Neural cell (in vitro differentiated cells): ENCODE data around the gene BLM.

Experiments used
- EZH2 ChIP-seq: fragments of 200-600, 300-800 bp; shearing (Covaris generic), sonication (generic); IDR thresholded peaks from 2 replicates; pipeline ENCODE4 v1.6.1; 2014; ENCODE audit warnings: antibody characterized with exemption, low read length, borderline replicate concordance, mild to moderate bottlenecking; ENCODE audit not compliant: insufficient read depth, poor library complexity, severe bottlenecking
- MXI1 ChIP-seq: fragments of 450-650 bp; conservative IDR thresholded peaks from 2 replicates; pipeline ENCODE4 v1.6.1; 2014; ENCODE audit warnings: antibody characterized with exemption, mild to moderate bottlenecking; ENCODE audit not compliant: poor library complexity, severe bottlenecking
- RAD21 ChIP-seq: fragments of 450-650 bp; conservative IDR thresholded peaks from 2 replicates; pipeline ENCODE4 v1.6.1; 2014; ENCODE audit warnings: antibody characterized with exemption, mild to moderate bottlenecking, moderate library complexity
- TAF1 ChIP-seq: IDR thresholded peaks from 2 replicates; pipeline ENCODE4 v1.6.1; 2012; ENCODE audit warnings: low read depth
- TF ChIP-seq, protein P1 (sequence below): IDR thresholded peaks from 2 replicates; pipeline ENCODE4 v1.6.1; 2012; ENCODE audit warnings: borderline replicate concordance
- TF ChIP-seq, protein P2 (sequence below): fragments of 450-650 bp; IDR thresholded peaks from 2 replicates; pipeline ENCODE4 v1.5.1; 2014; ENCODE audit warnings: antibody characterized with exemption, mild to moderate bottlenecking, moderate library complexity; ENCODE audit not compliant: poor library complexity, severe bottlenecking

DNA sequence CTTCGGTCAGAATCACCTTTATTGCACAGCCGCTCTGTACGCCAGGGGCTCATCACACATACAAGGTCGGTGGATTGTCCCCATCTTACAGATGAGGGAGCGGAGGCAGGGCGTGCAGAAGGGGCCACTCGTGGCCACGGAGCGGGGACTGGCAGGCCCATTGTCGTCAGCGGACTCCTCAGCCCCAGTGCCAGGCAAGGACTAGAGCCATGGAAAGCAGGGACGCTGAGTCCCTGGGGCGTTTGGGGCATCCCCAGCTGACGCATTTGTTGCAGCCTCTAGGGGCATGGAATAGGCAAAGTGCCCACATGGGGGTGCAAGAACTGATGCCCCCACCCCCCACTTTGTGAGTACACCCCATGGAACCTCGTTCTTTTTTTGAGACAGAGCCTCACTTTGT is 121.4 kb downstream of the BLM start:
- TF ChIP-seq RAD21 = no peak
- TF ChIP-seq, protein P1, sequence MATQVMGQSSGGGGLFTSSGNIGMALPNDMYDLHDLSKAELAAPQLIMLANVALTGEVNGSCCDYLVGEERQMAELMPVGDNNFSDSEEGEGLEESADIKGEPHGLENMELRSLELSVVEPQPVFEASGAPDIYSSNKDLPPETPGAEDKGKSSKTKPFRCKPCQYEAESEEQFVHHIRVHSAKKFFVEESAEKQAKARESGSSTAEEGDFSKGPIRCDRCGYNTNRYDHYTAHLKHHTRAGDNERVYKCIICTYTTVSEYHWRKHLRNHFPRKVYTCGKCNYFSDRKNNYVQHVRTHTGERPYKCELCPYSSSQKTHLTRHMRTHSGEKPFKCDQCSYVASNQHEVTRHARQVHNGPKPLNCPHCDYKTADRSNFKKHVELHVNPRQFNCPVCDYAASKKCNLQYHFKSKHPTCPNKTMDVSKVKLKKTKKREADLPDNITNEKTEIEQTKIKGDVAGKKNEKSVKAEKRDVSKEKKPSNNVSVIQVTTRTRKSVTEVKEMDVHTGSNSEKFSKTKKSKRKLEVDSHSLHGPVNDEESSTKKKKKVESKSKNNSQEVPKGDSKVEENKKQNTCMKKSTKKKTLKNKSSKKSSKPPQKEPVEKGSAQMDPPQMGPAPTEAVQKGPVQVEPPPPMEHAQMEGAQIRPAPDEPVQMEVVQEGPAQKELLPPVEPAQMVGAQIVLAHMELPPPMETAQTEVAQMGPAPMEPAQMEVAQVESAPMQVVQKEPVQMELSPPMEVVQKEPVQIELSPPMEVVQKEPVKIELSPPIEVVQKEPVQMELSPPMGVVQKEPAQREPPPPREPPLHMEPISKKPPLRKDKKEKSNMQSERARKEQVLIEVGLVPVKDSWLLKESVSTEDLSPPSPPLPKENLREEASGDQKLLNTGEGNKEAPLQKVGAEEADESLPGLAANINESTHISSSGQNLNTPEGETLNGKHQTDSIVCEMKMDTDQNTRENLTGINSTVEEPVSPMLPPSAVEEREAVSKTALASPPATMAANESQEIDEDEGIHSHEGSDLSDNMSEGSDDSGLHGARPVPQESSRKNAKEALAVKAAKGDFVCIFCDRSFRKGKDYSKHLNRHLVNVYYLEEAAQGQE = no peak
- TF ChIP-seq EZH2 = no peak
- TF ChIP-seq, protein P2, sequence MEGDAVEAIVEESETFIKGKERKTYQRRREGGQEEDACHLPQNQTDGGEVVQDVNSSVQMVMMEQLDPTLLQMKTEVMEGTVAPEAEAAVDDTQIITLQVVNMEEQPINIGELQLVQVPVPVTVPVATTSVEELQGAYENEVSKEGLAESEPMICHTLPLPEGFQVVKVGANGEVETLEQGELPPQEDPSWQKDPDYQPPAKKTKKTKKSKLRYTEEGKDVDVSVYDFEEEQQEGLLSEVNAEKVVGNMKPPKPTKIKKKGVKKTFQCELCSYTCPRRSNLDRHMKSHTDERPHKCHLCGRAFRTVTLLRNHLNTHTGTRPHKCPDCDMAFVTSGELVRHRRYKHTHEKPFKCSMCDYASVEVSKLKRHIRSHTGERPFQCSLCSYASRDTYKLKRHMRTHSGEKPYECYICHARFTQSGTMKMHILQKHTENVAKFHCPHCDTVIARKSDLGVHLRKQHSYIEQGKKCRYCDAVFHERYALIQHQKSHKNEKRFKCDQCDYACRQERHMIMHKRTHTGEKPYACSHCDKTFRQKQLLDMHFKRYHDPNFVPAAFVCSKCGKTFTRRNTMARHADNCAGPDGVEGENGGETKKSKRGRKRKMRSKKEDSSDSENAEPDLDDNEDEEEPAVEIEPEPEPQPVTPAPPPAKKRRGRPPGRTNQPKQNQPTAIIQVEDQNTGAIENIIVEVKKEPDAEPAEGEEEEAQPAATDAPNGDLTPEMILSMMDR = no peak
- no peak for TF ChIP-seq MXI1
- TF ChIP-seq TAF1 = no peak
